ENCODE results near the gene MAGEA9B. TPM values are rescaled to one million over a fixed set of nuclear protein-coding genes. Genes with fewer than 3 reads are reported as not detected.

The MAGEA9B gene
- polyA plus RNA-seq, 1 donor from 2014 or later: not detected

- peak within 1 kb of the TSS; percentile 33 for H2AFZ ChIP-seq (ENCODE audit: low read depth, low read length)
Measured at GRCh38 chrX:149540621-149541520, 46.4 kb downstream of the MAGEA9B start, which contains the start of gene EOLA1. Gene EOLA1, plus strand, starts transcription at chrX:149541012. Its CDS starts 4,619 bp downstream, at chrX:149545631.

More at GRCh38 chrX:149540621-149541520, 46.4 kb downstream of the MAGEA9B start, which contains the start of gene EOLA1:
- Histone ChIP-seq H3K9me2 (ENCODE audit: insufficient read depth, low read length) (no peaks in the 10 kb centered on the region), H3K36me3 (ENCODE audit: insufficient read depth, low read length) (no peaks in the 10 kb centered on the region), H3K79me2 (replicated peaks; ENCODE audit: insufficient read depth, low read length) (no peaks in the 10 kb centered on the region), H3K27me3 (ENCODE audit: insufficient read depth, low read depth, low read length) (no peaks in the 10 kb centered on the region), H3K4me3 (ENCODE audit: low read length) (peak within 1 kb of the TSS; percentile 86), H4K20me1 (ENCODE audit: insufficient read depth) (no peaks in the 10 kb centered on the region), H3K27ac (ENCODE audit: low read length) (peak within 1 kb of the TSS; percentile 92), H3K4me2 (ENCODE audit: low read length) (peak within 1 kb of the TSS; percentile 59), H3K9ac (ENCODE audit: low read length) (peak within 1 kb of the TSS; percentile 79), H3K9me3 (ENCODE audit: low read length) (no peaks in the 10 kb centered on the region), H3F3A (ENCODE audit: insufficient read depth, low read length, poor library complexity, severe bottlenecking) (no peaks in the 10 kb centered on the region)
- TF ChIP-seq SMC3 (conservative IDR thresholded peaks at IDR 0.05; ENCODE audit: poor library complexity) (peak; percentile 39), RAD21 (conservative IDR thresholded peaks at IDR 0.05) (peak; percentile 47), REST (IDR thresholded peaks at IDR 0.05; ENCODE audit: borderline replicate concordance) (no peak), MXI1 (conservative IDR thresholded peaks at IDR 0.05; ENCODE audit: poor library complexity, severe bottlenecking) (peak; percentile 79), TAF1 (IDR thresholded peaks at IDR 0.05; ENCODE audit: low read depth) (peak; percentile 47), CTCF (IDR thresholded peaks at IDR 0.05; ENCODE audit: poor library complexity, severe bottlenecking) (no peak), EZH2 (IDR thresholded peaks at IDR 0.05; ENCODE audit: borderline replicate concordance, insufficient read depth, low read length, poor library complexity, severe bottlenecking) (no peak), EP300 (conservative IDR thresholded peaks at IDR 0.05; ENCODE audit: poor library complexity, severe bottlenecking) (peak; percentile 78), POLR2AphosphoS5 (IDR thresholded peaks at IDR 0.05) (peak; percentile 81)
